Mucosa of rectum (tissue), 2 donors: Measurements from ENCODE around the gene IL17RC.

Experiments used
- H3K27ac ChIP-seq, 2 donors: one replicate each; pipeline ENCODE4 v1.7.0; 2013; ENCODE audit warnings: inconsistent platforms in 2 of 2, low read depth in 2 of 2, low read length in 2 of 2
- H3K27me3 ChIP-seq, 2 donors: one replicate each; pipeline ENCODE4 v1.7.0; 2013; ENCODE audit warnings: low read length in 2 of 2; ENCODE audit not compliant: control insufficient read depth in 2 of 2, insufficient read depth in 2 of 2
- H3K36me3 ChIP-seq, 2 donors: one replicate each; pipeline ENCODE4 v1.7.0; 2013; ENCODE audit warnings: low read length in 2 of 2; ENCODE audit not compliant: control insufficient read depth in 2 of 2, insufficient read depth in 2 of 2
- H3K4me1 ChIP-seq, 2 donors: one replicate each; pipeline ENCODE4 v1.7.0; 2013; ENCODE audit warnings: low read length in 2 of 2, mild to moderate bottlenecking in 1 of 2; ENCODE audit not compliant: control insufficient read depth in 2 of 2, insufficient read depth in 2 of 2
- H3K4me3 ChIP-seq, 2 donors: one replicate each; pipeline ENCODE4 v1.7.0; 2013; ENCODE audit warnings: low read length in 2 of 2
- H3K9ac ChIP-seq, 2 donors: one replicate each; pipeline ENCODE4 v1.7.0; 2013; ENCODE audit warnings: low read length in 2 of 2, low read depth in 1 of 2, mild to moderate bottlenecking in 1 of 2
- H3K9me3 ChIP-seq, 2 donors: one replicate each; pipeline ENCODE4 v1.7.0; 2013; ENCODE audit warnings: low read length in 2 of 2; ENCODE audit not compliant: control insufficient read depth in 2 of 2
- donor health status: healthy.
- donor health status: Normal muscosa, but diverticular disease.

The IL17RC gene

GRCh38 chr3:9951598-9951961 lies 34.7 kb downstream of the IL17RC start:
- H3K27me3 ChIP-seq, result no peaks in the 10 kb centered on the region
- peak overlapping the region in 1 of 2 donors; percentile 24 for H3K9ac ChIP-seq
- peak overlapping the region; percentile 61 to 65 for H3K4me3 ChIP-seq
- no peaks in the 10 kb centered on the region for H3K36me3 ChIP-seq
- H3K27ac ChIP-seq, result no peak overlapping the region
- peaks cover 7 to 16% of the 10 kb centered on the region in 2 donors for H3K4me1 ChIP-seq
- no peaks in the 10 kb centered on the region for H3K9me3 ChIP-seq

GRCh38 chr3:9951962-9952805 lies 35.3 kb downstream of the IL17RC start, which contains the start of gene PRRT3:
TSS of gene PRRT3 (minus strand) at chr3:9952408. CDS start at chr3:9950115, 2,293 bp downstream.
- no peaks in the 10 kb centered on the region for H3K27me3 ChIP-seq
- H3K9me3 ChIP-seq, result no peaks in the 10 kb centered on the region
- peak within 1 kb of the TSS; percentile 24 to 49 for H3K9ac ChIP-seq
- peak within 1 kb of the TSS; percentile 61 to 65 for H3K4me3 ChIP-seq
- H3K4me1 ChIP-seq, result peaks cover 7 to 13% of the 10 kb centered on the region in 2 donors
- no peak within 1 kb of the TSS for H3K27ac ChIP-seq
- H3K36me3 ChIP-seq, result no peaks in the 10 kb centered on the region

GRCh38 chr3:9955067-9955502 lies 38.2 kb downstream of the IL17RC start:
- no peak overlapping the region for H3K27ac ChIP-seq
- H3K4me1 ChIP-seq, result peaks cover 7% of the 10 kb centered on the region in 2 donors
- no peaks in the 10 kb centered on the region for H3K27me3 ChIP-seq
- no peak overlapping the region for H3K4me3 ChIP-seq
- peaks cover 0 to 2% of the 10 kb centered on the region in 2 donors for H3K36me3 ChIP-seq
- no peak overlapping the region for H3K9ac ChIP-seq
- no peaks in the 10 kb centered on the region for H3K9me3 ChIP-seq

- H3K36me3 ChIP-seq, result peaks cover 0 to 2% of the 10 kb centered on the region in 2 donors
- H3K27ac ChIP-seq, result no peak overlapping the region
- H3K9ac ChIP-seq, result no peak overlapping the region
- H3K9me3 ChIP-seq, result no peaks in the 10 kb centered on the region
- no peaks in the 10 kb centered on the region for H3K27me3 ChIP-seq
- no peak overlapping the region for H3K4me3 ChIP-seq
- peaks cover 7% of the 10 kb centered on the region in 2 donors for H3K4me1 ChIP-seq
These were observed 38.9 kb downstream of the IL17RC start for GRCh38 chr3:9955611-9956352.

GRCh38 chr3:9957214-9957613 lies 40.3 kb downstream of the IL17RC start:
- Histone ChIP-seq H3K9me3 (no peaks in the 10 kb centered on the region), H3K27ac (no peak overlapping the region)

GRCh38 chr3:9965200-9965875 lies 48.4 kb downstream of the IL17RC start:
- H3K36me3 ChIP-seq, result peaks cover 36 to 43% of the 10 kb centered on the region in 2 donors
- no peaks in the 10 kb centered on the region for H3K27me3 ChIP-seq
- no peaks in the 10 kb centered on the region for H3K4me1 ChIP-seq
- no peak overlapping the region for H3K4me3 ChIP-seq
- H3K27ac ChIP-seq, result no peak overlapping the region
- no peak overlapping the region for H3K9ac ChIP-seq
- no peaks in the 10 kb centered on the region for H3K9me3 ChIP-seq

More at GRCh38 chr3:9957214-9957613, 40.3 kb downstream of the IL17RC start:
- H3K4me1 ChIP-seq, result no peaks in the 10 kb centered on the region
- peaks cover 7 to 8% of the 10 kb centered on the region in 2 donors for H3K36me3 ChIP-seq
- H3K9ac ChIP-seq, result no peak overlapping the region
- H3K4me3 ChIP-seq, result no peak overlapping the region
- H3K27me3 ChIP-seq, result no peaks in the 10 kb centered on the region

GRCh38 chr3:9966841-9967240 lies 49.9 kb downstream of the IL17RC start:
- Histone ChIP-seq H3K36me3 (peaks cover 47 to 50% of the 10 kb centered on the region in 2 donors), H3K4me3 (no peak overlapping the region), H3K27ac (no peak overlapping the region), H3K9me3 (no peaks in the 10 kb centered on the region), H3K4me1 (no peaks in the 10 kb centered on the region), H3K27me3 (no peaks in the 10 kb centered on the region), H3K9ac (no peak overlapping the region)

- no peak overlapping the region for H3K9ac ChIP-seq
- H3K27me3 ChIP-seq, result no peaks in the 10 kb centered on the region
- no peaks in the 10 kb centered on the region for H3K9me3 ChIP-seq
- H3K27ac ChIP-seq, result no peak overlapping the region
- H3K4me3 ChIP-seq, result no peak overlapping the region
- no peaks in the 10 kb centered on the region for H3K4me1 ChIP-seq
- peaks cover 45 to 47% of the 10 kb centered on the region in 2 donors for H3K36me3 ChIP-seq
These were observed 52.7 kb downstream of the IL17RC start for GRCh38 chr3:9969632-9970019.

- Histone ChIP-seq H3K4me1 (no peaks in the 10 kb centered on the region), H3K36me3 (peaks cover 49 to 51% of the 10 kb centered on the region in 2 donors), H3K27ac (no peak overlapping the region), H3K9me3 (no peaks in the 10 kb centered on the region), H3K9ac (no peak overlapping the region), H3K27me3 (no peaks in the 10 kb centered on the region), H3K4me3 (no peak overlapping the region)
These were observed 53.2 kb downstream of the IL17RC start for GRCh38 chr3:9970020-9970652.
